HAP-1 (cell line): ENCODE data around the gene SZT2.

Experiments
- DNase-seq, 2 experiments: peaks; one replicate each; pipeline ENCODE4 v3.0.0-alpha.2; 2016 to 2020; ENCODE audit warnings: low spot score in 2 of 2
- H3K27me3 ChIP-seq: fragments of 250-450 bp; sonication (Bioruptor Pico); 2 replicates; pipeline ENCODE4 v1.5.1; 2020; ENCODE audit warnings: low read depth, mild to moderate bottlenecking, moderate library complexity
- H3K36me3 ChIP-seq: fragments of 250-450 bp; sonication (Bioruptor Pico); replicated peaks from 2 replicates; pipeline ENCODE4 v1.5.1; 2020; ENCODE audit warnings: mild to moderate bottlenecking
- H3K4me1 ChIP-seq: fragments of 250-450 bp; sonication (Bioruptor Pico); 2 replicates; pipeline ENCODE4 v1.5.1; 2020; ENCODE audit warnings: mild to moderate bottlenecking
- H3K4me3 ChIP-seq: fragments of 250-450 bp; sonication (Bioruptor Pico); 2 replicates; pipeline ENCODE4 v1.5.1; 2020; ENCODE audit warnings: mild to moderate bottlenecking, moderate library complexity
- H3K9me3 ChIP-seq: fragments of 250-450 bp; sonication (Bioruptor Pico); 2 replicates; pipeline ENCODE4 v1.5.1; 2020; ENCODE audit warnings: mild to moderate bottlenecking, moderate library complexity
- in situ Hi-C: fragments of 300-500 bp; cut with MboI; formaldehyde crosslinking; loops from 3 replicates; pipeline ENCODE4 v1.14.3; 2020; ENCODE audit warnings: low sequenced_read_pairs, inconsistent platforms, mixed read lengths

The SZT2 gene

DNA sequence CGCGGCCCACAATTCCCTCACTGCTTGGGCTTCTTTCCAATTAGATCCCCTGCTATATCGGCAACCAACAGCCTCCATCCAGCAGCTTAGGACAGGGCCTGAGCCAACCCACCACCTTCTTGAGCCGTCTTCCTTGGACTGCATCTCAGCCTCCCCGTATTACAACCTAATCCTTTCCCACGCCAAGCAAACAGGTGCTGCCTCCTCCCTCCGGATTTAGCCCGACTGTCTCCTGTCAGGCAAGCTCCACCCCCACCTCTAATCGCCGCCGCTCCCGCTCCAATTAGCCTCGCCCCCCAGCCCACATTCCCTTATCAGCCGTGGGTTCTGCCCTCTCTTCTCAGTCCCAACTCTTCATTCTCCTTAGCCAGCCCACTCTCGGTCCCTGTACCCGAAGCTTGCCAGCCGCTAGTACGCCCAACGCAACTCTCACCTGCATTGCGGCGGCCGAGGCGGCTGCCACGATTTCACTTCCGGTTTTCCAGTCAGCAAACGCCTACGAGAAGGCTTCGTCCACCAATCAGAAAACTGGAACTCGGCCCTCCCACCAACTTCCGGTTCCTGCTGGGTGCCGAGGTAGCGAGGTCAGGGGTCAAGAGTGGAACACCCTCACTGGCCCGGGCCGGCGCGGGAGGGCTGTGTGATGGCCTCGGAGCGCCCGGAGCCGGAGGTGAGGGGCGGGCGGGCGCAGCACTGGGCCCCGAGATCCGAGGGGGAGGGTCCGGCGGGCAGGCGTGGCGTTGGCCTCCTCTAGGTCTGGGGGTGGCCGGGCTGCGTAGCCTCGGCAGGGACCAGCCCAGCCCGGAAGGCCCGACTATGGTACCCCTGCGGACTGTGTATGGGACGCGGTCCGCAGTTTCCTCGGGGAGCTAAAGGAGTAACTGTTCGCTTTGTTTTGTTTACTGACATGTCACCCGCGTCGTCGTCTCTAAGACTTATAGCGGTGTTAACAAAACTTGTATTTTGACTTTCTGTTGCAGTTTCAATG lies at the start of gene SZT2, which contains the start of gene MED8:
SZT2 (plus strand) TSS at position 574 of the 988 bp plus-strand sequence; CDS start at position 644, 70 bp downstream.
MED8 (minus strand) TSS at position 475 of the 988 bp plus-strand sequence; CDS start at position 439, 36 bp downstream.
- in situ Hi-C loops, result no loop called here
- Histone ChIP-seq H3K4me3 (peak within 1 kb of the TSS; percentile 83), H3K9me3 (no peaks in the 10 kb centered on the region), H3K4me1 (peaks cover 6% of the 10 kb centered on the region), H3K36me3 (peaks cover 27% of the 10 kb centered on the region), H3K27me3 (no peaks in the 10 kb centered on the region)
- peak; percentile 89 to 94 for DNase-seq

DNA sequence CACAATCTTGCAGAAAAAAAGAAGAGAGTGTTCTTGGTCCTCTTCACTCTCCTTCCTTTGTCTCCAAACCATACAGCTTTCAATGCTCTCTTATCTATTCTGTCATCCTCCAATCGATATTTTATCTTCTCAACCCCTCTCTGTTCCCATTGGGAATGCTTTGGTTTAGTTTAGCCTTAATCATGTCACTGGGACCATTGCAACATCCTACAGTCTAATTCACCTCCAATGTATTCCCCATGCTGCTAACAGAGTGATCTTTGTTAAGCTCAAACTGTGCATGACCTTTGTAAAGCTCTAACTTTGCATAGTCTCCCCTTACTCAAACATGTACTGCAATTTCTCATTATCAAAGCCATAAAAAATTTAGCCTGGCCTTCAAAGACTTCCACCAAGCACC lies 49.1 kb upstream of the SZT2 start:
- H3K36me3 ChIP-seq, result no peaks in the 10 kb centered on the region
- no peaks in the 10 kb centered on the region for H3K4me1 ChIP-seq
- no peaks in the 10 kb centered on the region for H3K9me3 ChIP-seq
- in situ Hi-C loops, result no loop called here
- DNase-seq, result no peak
- no peak overlapping the region for H3K4me3 ChIP-seq
- no peaks in the 10 kb centered on the region for H3K27me3 ChIP-seq

DNA sequence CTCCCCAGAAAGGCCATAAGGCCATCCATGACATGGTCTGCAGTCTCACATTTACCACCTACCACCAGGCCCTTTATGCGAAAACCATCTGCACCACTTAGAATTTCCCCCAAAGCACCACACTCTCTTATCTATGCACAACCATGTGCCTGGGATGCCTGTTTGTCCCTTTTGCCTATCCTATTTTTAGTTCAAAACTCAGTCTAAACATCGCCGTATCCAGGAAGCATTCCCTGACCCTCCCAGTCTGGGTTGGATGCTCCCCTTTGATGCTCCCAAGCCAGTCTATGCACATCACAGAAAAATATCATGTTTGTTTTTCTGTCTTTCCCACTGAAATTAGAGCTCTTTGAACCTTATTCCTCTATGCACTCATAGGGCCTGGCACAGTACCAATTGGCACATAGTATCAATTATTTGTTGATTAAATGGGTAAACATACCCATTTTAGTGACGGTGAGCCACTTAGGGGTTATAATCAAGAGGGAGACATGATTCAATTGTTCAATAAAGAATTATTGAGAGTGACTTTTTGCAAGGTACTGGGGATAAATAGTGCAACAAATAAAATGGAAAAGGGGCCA lies 45.3 kb upstream of the SZT2 start:
- Histone ChIP-seq H3K36me3 (no peaks in the 10 kb centered on the region), H3K9me3 (no peaks in the 10 kb centered on the region), H3K27me3 (no peaks in the 10 kb centered on the region), H3K4me1 (no peaks in the 10 kb centered on the region), H3K4me3 (no peak overlapping the region)
- in situ Hi-C loops, result no loop called here
- no peak for DNase-seq

DNA sequence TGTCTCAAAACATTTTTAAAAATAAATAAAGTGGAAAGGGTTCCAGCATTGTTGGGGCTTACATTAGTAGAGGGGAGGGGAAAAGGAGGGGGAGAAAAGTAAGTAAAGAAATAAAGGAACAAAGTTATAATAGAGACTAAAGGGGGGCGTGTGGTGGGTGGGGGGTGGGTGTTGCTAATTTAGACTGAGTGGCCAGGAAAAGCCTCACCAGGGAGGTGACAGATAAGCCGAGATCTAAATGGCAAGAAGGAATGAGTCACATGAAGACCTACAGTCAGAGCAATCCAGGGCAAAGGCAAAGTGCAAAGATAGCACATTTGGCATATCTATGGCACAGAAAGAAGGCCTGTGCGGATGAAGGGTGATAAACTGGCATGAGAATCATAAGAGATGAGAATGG lies 44.6 kb upstream of the SZT2 start:
- in situ Hi-C loops, result no loop called here
- Histone ChIP-seq H3K9me3 (no peaks in the 10 kb centered on the region), H3K36me3 (no peaks in the 10 kb centered on the region), H3K4me3 (no peak overlapping the region), H3K4me1 (no peaks in the 10 kb centered on the region), H3K27me3 (no peaks in the 10 kb centered on the region)
- no peak for DNase-seq

DNA sequence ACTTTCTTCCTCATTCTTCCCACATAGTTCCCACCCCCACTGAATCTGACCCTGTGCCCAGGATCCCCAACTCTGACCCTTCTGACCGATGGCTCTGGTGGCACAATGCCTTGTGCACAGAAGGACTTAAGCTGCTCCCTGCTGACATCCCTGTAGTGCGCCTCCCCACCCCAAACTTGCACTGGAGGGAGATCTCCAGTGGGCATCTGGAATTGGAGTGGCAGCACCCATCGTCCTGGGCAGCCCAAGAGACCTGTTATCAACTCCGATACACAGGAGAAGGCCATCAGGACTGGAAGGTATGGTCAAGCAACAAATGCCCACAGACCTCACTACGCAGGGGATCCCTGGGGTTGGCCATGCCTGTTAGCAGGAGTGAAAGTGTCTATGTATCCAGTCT lies 43.1 kb upstream of the SZT2 start:
- Histone ChIP-seq H3K4me3 (no peak overlapping the region), H3K4me1 (no peaks in the 10 kb centered on the region), H3K9me3 (no peaks in the 10 kb centered on the region), H3K27me3 (no peaks in the 10 kb centered on the region), H3K36me3 (no peaks in the 10 kb centered on the region)
- in situ Hi-C loops, result no loop called here
- no peak for DNase-seq

DNA sequence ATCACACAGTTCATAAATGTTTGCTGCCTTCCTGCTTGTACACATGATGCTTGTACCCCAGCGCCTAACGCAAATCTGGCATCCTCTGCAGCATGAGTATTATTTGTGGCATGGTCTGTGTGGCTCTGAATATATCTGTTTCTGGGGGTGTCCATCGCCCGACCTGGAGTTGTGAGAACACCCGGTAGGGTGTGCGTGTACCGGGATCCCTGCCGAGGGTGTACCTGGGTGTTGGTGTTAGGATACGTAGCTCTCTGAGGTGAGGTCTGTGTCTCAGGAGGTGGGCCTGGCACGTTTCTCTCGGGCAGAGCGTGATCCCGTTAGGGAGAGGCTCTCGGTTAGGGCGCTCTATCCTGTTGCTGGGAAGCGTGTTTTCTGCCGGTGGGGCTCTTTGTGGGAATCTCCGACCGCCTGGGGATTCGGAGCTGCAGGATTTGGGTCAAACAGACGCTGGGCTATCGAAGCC lies 41.3 kb upstream of the SZT2 start:
- no peaks in the 10 kb centered on the region for H3K9me3 ChIP-seq
- H3K27me3 ChIP-seq, result no peaks in the 10 kb centered on the region
- no peak for DNase-seq
- H3K36me3 ChIP-seq, result no peaks in the 10 kb centered on the region
- in situ Hi-C loops, result no loop called here
- H3K4me3 ChIP-seq, result no peak overlapping the region
- no peaks in the 10 kb centered on the region for H3K4me1 ChIP-seq

DNA sequence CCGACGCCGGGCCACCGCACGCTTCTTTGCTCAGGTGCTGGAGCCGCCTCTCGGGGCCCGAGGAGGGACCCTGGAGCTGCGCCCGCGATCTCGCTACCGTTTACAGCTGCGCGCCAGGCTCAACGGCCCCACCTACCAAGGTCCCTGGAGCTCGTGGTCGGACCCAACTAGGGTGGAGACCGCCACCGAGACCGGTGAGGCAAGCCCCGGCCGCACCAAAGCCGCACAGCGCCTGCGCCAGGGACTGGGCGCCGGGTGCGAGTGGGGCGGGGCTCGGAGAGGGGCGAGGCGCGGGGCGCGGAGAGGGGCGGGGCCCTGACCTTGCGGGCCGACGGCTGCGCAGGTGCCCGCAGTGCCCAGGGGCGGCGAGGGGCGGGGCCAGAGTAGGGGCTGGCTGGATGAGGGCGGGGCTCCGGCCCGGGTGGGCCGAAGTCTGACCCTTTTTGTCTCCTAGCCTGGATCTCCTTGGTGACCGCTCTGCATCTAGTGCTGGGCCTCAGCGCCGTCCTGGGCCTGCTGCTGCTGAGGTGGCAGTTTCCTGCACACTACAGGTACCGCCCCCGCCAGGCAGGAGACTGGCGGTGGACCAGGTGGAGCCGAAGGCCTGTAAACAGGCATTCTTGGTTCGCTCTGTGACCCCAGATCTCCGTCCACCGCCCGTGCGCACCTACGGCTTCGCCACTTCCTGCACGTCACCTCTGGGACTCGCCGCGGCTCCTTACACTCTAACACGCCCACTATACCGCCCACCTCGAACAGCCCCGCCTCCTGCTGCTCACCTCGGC lies 40.7 kb upstream of the SZT2 start:
- Histone ChIP-seq H3K9me3 (no peaks in the 10 kb centered on the region), H3K4me1 (no peaks in the 10 kb centered on the region; the same call in 1 of the 2 replicates), H3K27me3 (no peaks in the 10 kb centered on the region), H3K4me3 (no peak overlapping the region), H3K36me3 (no peaks in the 10 kb centered on the region)
- no peak for DNase-seq
- in situ Hi-C loops, result no loop called here

DNA sequence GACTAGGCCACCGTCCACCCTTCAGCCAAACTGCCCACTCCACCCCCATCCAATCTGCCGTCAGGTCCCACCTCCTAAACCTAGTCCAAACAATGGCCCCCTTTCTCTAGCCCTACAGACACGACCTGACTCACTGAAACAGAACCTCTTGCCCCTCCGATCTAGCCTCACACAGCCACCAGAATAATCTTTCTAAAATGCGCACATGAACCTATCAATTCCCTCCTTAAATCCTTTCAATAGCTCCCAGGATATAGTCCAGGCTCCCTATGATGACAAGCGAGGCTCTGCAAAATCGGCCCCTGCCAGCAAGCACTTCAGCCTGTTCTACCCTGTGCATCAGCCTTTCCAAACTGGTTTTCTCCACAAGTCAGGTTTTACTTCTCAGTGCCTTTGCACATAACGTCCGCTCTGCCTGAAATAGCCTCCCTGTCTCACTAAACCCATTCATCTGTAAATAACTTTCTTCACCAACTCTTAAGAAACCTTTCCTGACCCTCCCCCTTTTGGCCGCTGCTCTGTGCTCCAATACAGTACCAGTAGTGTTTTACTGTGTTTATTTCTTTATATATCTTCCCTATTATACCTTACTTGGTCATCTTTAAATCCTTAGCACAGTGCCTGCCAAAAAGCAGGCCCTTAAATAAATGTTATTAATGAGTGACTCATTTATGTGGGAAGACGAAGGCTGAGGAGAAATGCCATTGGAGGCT lies 39.9 kb upstream of the SZT2 start:
- no peaks in the 10 kb centered on the region for H3K27me3 ChIP-seq
- H3K4me3 ChIP-seq, result no peak overlapping the region
- H3K4me1 ChIP-seq, result no peaks in the 10 kb centered on the region; the same call in 1 of the 2 replicates
- DNase-seq, result no peak
- H3K9me3 ChIP-seq, result no peaks in the 10 kb centered on the region
- in situ Hi-C loops, result no loop called here
- H3K36me3 ChIP-seq, result no peaks in the 10 kb centered on the region

DNA sequence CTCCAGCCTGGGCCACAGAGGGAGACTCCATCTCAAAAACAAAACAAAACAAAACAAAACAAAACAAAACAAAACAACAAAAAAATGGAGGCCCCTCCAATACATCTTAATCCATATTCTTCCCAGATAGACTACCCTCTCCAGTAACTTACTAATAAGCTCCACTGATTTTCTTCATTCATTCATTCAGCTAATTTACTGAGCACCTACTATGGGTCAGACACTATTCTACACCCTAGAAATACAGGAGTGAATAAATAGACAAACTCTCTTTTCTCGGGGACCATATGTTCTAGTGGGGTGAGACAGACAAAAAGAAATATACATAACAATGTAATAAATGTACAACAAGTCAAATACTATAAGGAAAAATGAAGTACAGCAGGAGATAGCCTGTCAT lies 38.7 kb upstream of the SZT2 start:
- in situ Hi-C loops, result no loop called here
- H3K9me3 ChIP-seq, result no peaks in the 10 kb centered on the region
- DNase-seq, result no peak
- no peaks in the 10 kb centered on the region; the same call in 1 of the 2 replicates for H3K4me1 ChIP-seq
- H3K4me3 ChIP-seq, result no peak overlapping the region
- H3K27me3 ChIP-seq, result no peaks in the 10 kb centered on the region
- no peaks in the 10 kb centered on the region for H3K36me3 ChIP-seq

DNA sequence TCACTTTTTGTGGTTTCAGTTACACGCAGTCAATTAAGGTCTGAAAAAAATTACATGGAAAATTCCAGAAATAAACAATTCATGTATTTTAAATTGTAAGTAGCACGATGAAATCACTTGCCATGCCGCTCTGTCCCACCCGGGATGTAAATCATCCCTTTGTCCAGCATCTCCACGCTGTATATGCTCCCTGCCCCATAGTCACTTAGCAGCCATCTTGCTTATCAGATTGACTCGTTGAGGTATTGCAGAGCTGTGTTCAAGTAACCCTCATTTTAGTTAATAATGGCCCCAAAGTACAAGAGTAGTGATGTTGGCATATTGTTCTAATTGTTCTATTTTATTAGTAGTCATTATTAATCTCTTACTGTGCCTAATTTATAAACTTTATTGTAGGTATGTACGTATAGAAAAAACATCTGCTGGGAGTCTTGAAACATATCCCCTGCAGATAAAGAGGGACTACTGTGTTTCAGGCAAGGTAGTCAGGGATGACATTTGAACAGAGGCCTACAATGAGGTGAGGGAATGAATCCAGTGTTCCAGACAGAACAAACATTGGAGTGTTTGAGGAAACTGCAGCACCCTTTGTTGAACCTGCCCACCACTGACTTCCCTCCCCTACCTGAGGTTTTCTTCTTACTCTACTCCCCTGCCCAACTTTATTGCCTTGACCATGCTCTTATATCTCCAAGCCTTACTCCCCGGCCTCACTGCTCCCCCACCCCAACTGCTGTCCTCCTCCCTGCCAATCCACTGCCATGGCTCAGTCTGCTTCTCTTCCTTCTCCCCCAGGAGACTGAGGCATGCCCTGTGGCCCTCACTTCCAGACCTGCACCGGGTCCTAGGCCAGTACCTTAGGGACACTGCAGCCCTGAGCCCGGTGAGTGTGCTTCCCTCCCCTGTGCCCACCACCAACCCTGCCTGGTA lies 38.0 kb upstream of the SZT2 start:
- H3K27me3 ChIP-seq, result no peaks in the 10 kb centered on the region
- H3K36me3 ChIP-seq, result no peaks in the 10 kb centered on the region
- in situ Hi-C loops, result no loop called here
- H3K4me1 ChIP-seq, result no peaks in the 10 kb centered on the region; the same call in 1 of the 2 replicates
- H3K9me3 ChIP-seq, result no peaks in the 10 kb centered on the region
- DNase-seq, result no peak
- no peak overlapping the region for H3K4me3 ChIP-seq

DNA sequence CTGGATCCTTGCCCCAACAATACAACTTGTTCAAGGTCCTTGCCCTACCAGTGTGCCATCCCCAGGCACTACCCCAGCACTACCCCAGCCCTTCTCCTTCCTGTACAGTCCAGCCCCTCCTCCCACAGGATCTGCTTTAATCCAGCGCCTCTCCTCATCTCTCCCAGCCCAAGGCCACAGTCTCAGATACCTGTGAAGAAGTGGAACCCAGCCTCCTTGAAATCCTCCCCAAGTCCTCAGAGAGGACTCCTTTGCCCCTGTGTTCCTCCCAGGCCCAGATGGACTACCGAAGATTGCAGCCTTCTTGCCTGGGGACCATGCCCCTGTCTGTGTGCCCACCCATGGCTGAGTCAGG lies 37.4 kb upstream of the SZT2 start:
- H3K4me3 ChIP-seq, result no peak overlapping the region
- H3K27me3 ChIP-seq, result no peaks in the 10 kb centered on the region
- no peaks in the 10 kb centered on the region for H3K36me3 ChIP-seq
- in situ Hi-C loops, result no loop called here
- H3K4me1 ChIP-seq, result no peaks in the 10 kb centered on the region; the same call in 1 of the 2 replicates
- H3K9me3 ChIP-seq, result no peaks in the 10 kb centered on the region
- no peak for DNase-seq

DNA sequence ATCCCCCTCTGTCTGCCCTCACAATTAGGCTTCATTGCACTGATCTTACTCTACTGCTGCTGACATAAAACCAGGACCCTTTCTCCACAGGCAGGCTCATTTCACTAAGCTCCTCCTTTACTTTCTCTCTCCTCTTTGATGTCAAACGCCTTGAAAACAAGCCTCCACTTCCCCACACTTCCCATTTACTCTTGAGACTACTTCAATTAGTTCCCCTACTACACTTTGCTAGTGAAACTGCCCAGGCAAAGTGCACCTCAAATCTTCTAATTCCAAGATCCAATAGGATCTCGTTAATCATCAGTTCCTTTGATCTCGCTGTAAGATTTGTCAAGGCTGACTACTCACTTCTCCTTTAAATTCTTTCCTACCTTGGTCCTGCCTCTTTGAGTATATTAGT lies 36.8 kb upstream of the SZT2 start:
- peaks cover 2% of the 10 kb centered on the region for H3K4me1 ChIP-seq
- H3K27me3 ChIP-seq, result no peaks in the 10 kb centered on the region
- no peaks in the 10 kb centered on the region for H3K9me3 ChIP-seq
- DNase-seq, result no peak
- no peak overlapping the region for H3K4me3 ChIP-seq
- in situ Hi-C loops, result no loop called here
- no peaks in the 10 kb centered on the region for H3K36me3 ChIP-seq
